HG03432 (cell line): ENCODE measurements around the gene CHADL.
"Not testable (repeated sequence)": the region's sequence is repeated elsewhere in the genome, so short reads cannot be mapped to it uniquely, and the experiment has no call there.

Experiments used
- ATAC-seq: cut with Tn5 transposase; IDR thresholded peaks from one replicate; pipeline ENCODE4 v1.9.1; 2021; ENCODE audit warnings: mild to moderate bottlenecking, moderate library complexity; ENCODE audit not compliant: unreplicated experiment

The CHADL gene

GRCh38 chr22:41184679-41185078 is 56.1 kb downstream of the CHADL start:
- no peak for ATAC-seq

GRCh38 chr22:41181349-41182241 is 59.1 kb downstream of the CHADL start:
- no peak for ATAC-seq

GRCh38 chr22:41180926-41181325 is 59.8 kb downstream of the CHADL start:
- ATAC-seq: no peak

DNA sequence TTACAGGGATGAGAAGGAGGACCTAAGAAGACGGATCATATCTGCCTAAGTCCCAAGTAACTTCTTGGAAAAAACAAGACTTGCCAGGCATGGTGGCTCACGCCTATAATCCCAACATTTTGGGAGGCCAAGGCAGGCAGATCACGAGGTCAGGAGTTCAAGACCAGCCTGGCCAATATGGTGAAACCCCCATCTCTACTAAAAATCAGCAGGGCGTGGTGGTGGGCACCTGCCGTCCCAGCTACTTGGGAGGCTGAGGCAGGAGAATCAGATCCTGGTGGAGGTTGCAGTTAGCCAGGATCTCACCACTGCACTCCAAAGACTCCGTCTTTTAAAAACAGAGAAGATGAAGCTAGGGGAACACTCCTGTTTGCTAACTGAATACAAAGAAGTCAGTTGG is 60.4 kb downstream of the CHADL start:
- not testable (repeated sequence) for ATAC-seq
